Esophagus squamous epithelium (tissue), 5 donors: ENCODE measurements around the gene CCNB2. TPM values are rescaled to one million over a fixed set of nuclear protein-coding genes. Genes with fewer than 3 reads are reported as not detected.
A peak's percentile ranks its signal among the peaks of the same experiment; 100 is the strongest.

Experiments
- DNase-seq: peaks from one replicate; lab custom pipeline; 2025; lab: John Stamatoyannopoulos, UW
- H3K27ac ChIP-seq, 4 donors: fragments of 200-600 bp; sonication (generic); one replicate each; pipeline ENCODE4 v1.5.1; 2016 to 2019; ENCODE audit warnings: mild to moderate bottlenecking in 1 of 4
- H3K27me3 ChIP-seq, 4 donors: fragments of 200-600 bp; sonication (generic); 1 replicate in 3 of 4; 2 replicates in 1 of 4; pipeline versions ENCODE4 v1.5.1 to v1.6.0; 2017 to 2021; ENCODE audit warnings: antibody characterized with exemption in 1 of 4
- H3K36me3 ChIP-seq, 3 donors: fragments of 200-600 bp; sonication (generic); one replicate each; pipeline ENCODE4 v1.5.1; 2016 to 2019
- H3K4me1 ChIP-seq, 3 donors: fragments of 200-600 bp; sonication (generic); one replicate each; pipeline ENCODE4 v1.5.1; 2017 to 2019
- H3K4me3 ChIP-seq, 4 donors: fragments of 200-600 bp; sonication (generic); 1 replicate in 3 of 4; 2 replicates in 1 of 4; pipeline ENCODE4 v1.5.1; 2016 to 2019; ENCODE audit warnings: mild to moderate bottlenecking in 2 of 4, moderate library complexity in 1 of 4
- H3K9me3 ChIP-seq, 3 donors: fragments of 200-600 bp; sonication (generic); one replicate each; pipeline ENCODE4 v1.5.1; 2016 to 2019
- CTCF ChIP-seq, 6 experiments: fragments of 450-650 bp in 4 of 6; fragments of 200-600 bp in 2 of 6; sonication (generic) in 2 of 6; IDR thresholded peaks; one replicate each; pipeline ENCODE4 v1.5.1; 2016 to 2019; ENCODE audit warnings: antibody characterized with exemption in 6 of 6, mild to moderate bottlenecking in 4 of 6, moderate library complexity in 4 of 6
- POLR2A ChIP-seq, 4 donors: fragments of 450-650 bp; IDR thresholded peaks; one replicate each; pipeline ENCODE4 v1.6.1; 2017; ENCODE audit warnings: antibody characterized with exemption in 4 of 4, mild to moderate bottlenecking in 4 of 4, moderate library complexity in 3 of 4
- WGBS, 2 donors: methylation state at CpG; one replicate each; pipeline ENCODE4 v1.1.5; 2018; 5-methylcytosine and 5-hydroxymethylcytosine counted together
- intact Hi-C: fragments of 100-400 bp; cut with DNase I; formaldehyde crosslinking; loops from one replicate; pipeline ENCODE4 v1.15.0; 2022
- total RNA-seq, 4 donors: library from RNA; depleted of rRNA; stranded (reverse); fragments of >200 nt; gene quantifications; one replicate each; pipeline ENCODE4 v1.1.0, GENCODE V29; 2016
- donor health status: DM: yes; HTN: yes; CAD: no.

CCNB2 gene
- total RNA-seq, 4 donors from 2014 or later, result 12.2 to 38.9 (median 23.0) TPM

GRCh38 chr15:59104602-59104911 is 389 bp upstream of the CCNB2 start:
- intact Hi-C loops, result no loop called here
- H3K4me3 ChIP-seq, result peak overlapping the region; percentile 63 to 80 (median 76)

GRCh38 chr15:59105854-59106253 is 908 bp downstream of the CCNB2 start:
- TF ChIP-seq POLR2A (IDR thresholded peaks at IDR 0.05) (no peak), CTCF (IDR thresholded peaks at IDR 0.05) (peak in 3 of 6 experiments; percentile 9 to 30 (median 18))
- H3K36me3 ChIP-seq, result no peaks in the 10 kb centered on the region
- peak overlapping the region in 1 of 4 donors; percentile 67 for H3K27ac ChIP-seq
- no peak for DNase-seq
- peak overlapping the region; percentile 63 to 80 (median 76) for H3K4me3 ChIP-seq
- H3K9me3 ChIP-seq, result no peaks in the 10 kb centered on the region
- no peaks in the 10 kb centered on the region for H3K27me3 ChIP-seq
- WGBS, 2 donors, result 25 to 27% methylated on average over 2 of the region's 2 CpGs
- H3K4me1 ChIP-seq, result peaks cover 0 to 16% (median 0%) of the 10 kb centered on the region in 3 donors
- intact Hi-C loops, result no loop called here

More at GRCh38 chr15:59104602-59104911, 389 bp upstream of the CCNB2 start:
- peak overlapping the region in 3 of 4 donors; percentile 67 to 74 (median 73) for H3K27ac ChIP-seq
- H3K27me3 ChIP-seq, result no peaks in the 10 kb centered on the region
- TF ChIP-seq CTCF (IDR thresholded peaks at IDR 0.05), result no peak
- no peak for TF ChIP-seq POLR2A (IDR thresholded peaks at IDR 0.05)
- peaks cover 0 to 6% (median 0%) of the 10 kb centered on the region in 3 donors for H3K36me3 ChIP-seq
- no peaks in the 10 kb centered on the region for H3K9me3 ChIP-seq
- WGBS, 2 donors, result 1 to 2% methylated on average over 9 of the region's 9 CpGs
- H3K4me1 ChIP-seq, result peaks cover 0 to 16% (median 0%) of the 10 kb centered on the region in 3 donors
- DNase-seq, result no peak

GRCh38 chr15:59111251-59111650 is 6.3 kb downstream of the CCNB2 start:
- Histone ChIP-seq H3K36me3 (peaks cover 0 to 17% (median 0%) of the 10 kb centered on the region in 3 donors), H3K4me1 (no peaks in the 10 kb centered on the region), H3K27ac (no peak overlapping the region), H3K4me3 (no peak overlapping the region), H3K27me3 (no peaks in the 10 kb centered on the region), H3K9me3 (no peaks in the 10 kb centered on the region)
- intact Hi-C loops, result no loop called here
- no peak for DNase-seq
- TF ChIP-seq CTCF (IDR thresholded peaks at IDR 0.05), result no peak
- TF ChIP-seq POLR2A (IDR thresholded peaks at IDR 0.05), result no peak
- WGBS, 2 donors, result 91 to 95% methylated on average over 4 of the region's 4 CpGs

- no peaks in the 10 kb centered on the region for H3K9me3 ChIP-seq
- H3K4me1 ChIP-seq, result no peaks in the 10 kb centered on the region
- no peak overlapping the region for H3K27ac ChIP-seq
- intact Hi-C loops, result no loop called here
- TF ChIP-seq POLR2A (IDR thresholded peaks at IDR 0.05), result no peak
- no peak for TF ChIP-seq CTCF (IDR thresholded peaks at IDR 0.05)
- H3K4me3 ChIP-seq, result no peak overlapping the region
- DNase-seq, result no peak
- WGBS, 2 donors, result 83 to 94% methylated on average over 1 to 2 of the region's 2 CpGs
- no peaks in the 10 kb centered on the region for H3K27me3 ChIP-seq
- peaks cover 0 to 29% (median 0%) of the 10 kb centered on the region in 3 donors for H3K36me3 ChIP-seq
These were observed 10.1 kb downstream of the CCNB2 start for GRCh38 chr15:59115047-59115446.

- no peak for DNase-seq
- H3K9me3 ChIP-seq, result no peaks in the 10 kb centered on the region
- TF ChIP-seq CTCF (IDR thresholded peaks at IDR 0.05) (no peak), POLR2A (IDR thresholded peaks at IDR 0.05) (no peak)
- intact Hi-C loops, result no loop called here
- H3K4me3 ChIP-seq, result no peak overlapping the region
- H3K4me1 ChIP-seq, result no peaks in the 10 kb centered on the region
- no peak overlapping the region for H3K27ac ChIP-seq
- peaks cover 0 to 29% (median 0%) of the 10 kb centered on the region in 3 donors for H3K36me3 ChIP-seq
- WGBS, 2 donors, result 94 to 100% methylated on average over 1 of the region's 1 CpG
- no peaks in the 10 kb centered on the region for H3K27me3 ChIP-seq
These were observed 11.2 kb downstream of the CCNB2 start for GRCh38 chr15:59116141-59116540.
